ENCODE measurements around the gene MORN5. TPM values are rescaled to one million over a fixed set of nuclear protein-coding genes. Genes with fewer than 3 reads are reported as not detected.

MORN5 gene
- total and polyA plus RNA-seq, 2 experiments from 2014 or later, result not detected

- Histone ChIP-seq H3K36me3 (ENCODE audit: insufficient read depth) (no peaks in the 10 kb centered on the region), H3K79me2 (replicated peaks; ENCODE audit: insufficient read depth) (no peaks in the 10 kb centered on the region), H2AFZ (no peak overlapping the region), H3F3A (replicated peaks; ENCODE audit: low read depth) (no peaks in the 10 kb centered on the region), H3K4me1 (ENCODE audit: insufficient read depth) (peaks cover 13% of the 10 kb centered on the region; the same call in 1 of the 2 replicates), H3K27me3 (ENCODE audit: insufficient read depth) (no peaks in the 10 kb centered on the region), H4K20me1 (replicated peaks; ENCODE audit: insufficient read depth) (no peaks in the 10 kb centered on the region), H3K4me3 (no peak overlapping the region), H3K4me2 (no peak overlapping the region), H3K27ac (ENCODE audit: low read depth) (no peak overlapping the region), H3K9me2 (ENCODE audit: insufficient read depth) (no peaks in the 10 kb centered on the region)
- no peak overlapping the region for H3K4me3 Mint-ChIP-seq
- H3K36me3 Mint-ChIP-seq (ENCODE audit: low read depth), result no peaks in the 10 kb centered on the region
- TF ChIP-seq STAT1 (IDR thresholded peaks at IDR 0.05; ENCODE audit: unreplicated experiment) (no peak), ETS1 (IDR thresholded peaks at IDR 0.05) (no peak), EZH2phosphoT487 (IDR thresholded peaks at IDR 0.05; ENCODE audit: unreplicated experiment) (no peak), CTCF (conservative IDR thresholded peaks at IDR 0.05; ENCODE audit: low read depth in 2 of 2) (no peak)
- TF ChIP-seq, protein P1, sequence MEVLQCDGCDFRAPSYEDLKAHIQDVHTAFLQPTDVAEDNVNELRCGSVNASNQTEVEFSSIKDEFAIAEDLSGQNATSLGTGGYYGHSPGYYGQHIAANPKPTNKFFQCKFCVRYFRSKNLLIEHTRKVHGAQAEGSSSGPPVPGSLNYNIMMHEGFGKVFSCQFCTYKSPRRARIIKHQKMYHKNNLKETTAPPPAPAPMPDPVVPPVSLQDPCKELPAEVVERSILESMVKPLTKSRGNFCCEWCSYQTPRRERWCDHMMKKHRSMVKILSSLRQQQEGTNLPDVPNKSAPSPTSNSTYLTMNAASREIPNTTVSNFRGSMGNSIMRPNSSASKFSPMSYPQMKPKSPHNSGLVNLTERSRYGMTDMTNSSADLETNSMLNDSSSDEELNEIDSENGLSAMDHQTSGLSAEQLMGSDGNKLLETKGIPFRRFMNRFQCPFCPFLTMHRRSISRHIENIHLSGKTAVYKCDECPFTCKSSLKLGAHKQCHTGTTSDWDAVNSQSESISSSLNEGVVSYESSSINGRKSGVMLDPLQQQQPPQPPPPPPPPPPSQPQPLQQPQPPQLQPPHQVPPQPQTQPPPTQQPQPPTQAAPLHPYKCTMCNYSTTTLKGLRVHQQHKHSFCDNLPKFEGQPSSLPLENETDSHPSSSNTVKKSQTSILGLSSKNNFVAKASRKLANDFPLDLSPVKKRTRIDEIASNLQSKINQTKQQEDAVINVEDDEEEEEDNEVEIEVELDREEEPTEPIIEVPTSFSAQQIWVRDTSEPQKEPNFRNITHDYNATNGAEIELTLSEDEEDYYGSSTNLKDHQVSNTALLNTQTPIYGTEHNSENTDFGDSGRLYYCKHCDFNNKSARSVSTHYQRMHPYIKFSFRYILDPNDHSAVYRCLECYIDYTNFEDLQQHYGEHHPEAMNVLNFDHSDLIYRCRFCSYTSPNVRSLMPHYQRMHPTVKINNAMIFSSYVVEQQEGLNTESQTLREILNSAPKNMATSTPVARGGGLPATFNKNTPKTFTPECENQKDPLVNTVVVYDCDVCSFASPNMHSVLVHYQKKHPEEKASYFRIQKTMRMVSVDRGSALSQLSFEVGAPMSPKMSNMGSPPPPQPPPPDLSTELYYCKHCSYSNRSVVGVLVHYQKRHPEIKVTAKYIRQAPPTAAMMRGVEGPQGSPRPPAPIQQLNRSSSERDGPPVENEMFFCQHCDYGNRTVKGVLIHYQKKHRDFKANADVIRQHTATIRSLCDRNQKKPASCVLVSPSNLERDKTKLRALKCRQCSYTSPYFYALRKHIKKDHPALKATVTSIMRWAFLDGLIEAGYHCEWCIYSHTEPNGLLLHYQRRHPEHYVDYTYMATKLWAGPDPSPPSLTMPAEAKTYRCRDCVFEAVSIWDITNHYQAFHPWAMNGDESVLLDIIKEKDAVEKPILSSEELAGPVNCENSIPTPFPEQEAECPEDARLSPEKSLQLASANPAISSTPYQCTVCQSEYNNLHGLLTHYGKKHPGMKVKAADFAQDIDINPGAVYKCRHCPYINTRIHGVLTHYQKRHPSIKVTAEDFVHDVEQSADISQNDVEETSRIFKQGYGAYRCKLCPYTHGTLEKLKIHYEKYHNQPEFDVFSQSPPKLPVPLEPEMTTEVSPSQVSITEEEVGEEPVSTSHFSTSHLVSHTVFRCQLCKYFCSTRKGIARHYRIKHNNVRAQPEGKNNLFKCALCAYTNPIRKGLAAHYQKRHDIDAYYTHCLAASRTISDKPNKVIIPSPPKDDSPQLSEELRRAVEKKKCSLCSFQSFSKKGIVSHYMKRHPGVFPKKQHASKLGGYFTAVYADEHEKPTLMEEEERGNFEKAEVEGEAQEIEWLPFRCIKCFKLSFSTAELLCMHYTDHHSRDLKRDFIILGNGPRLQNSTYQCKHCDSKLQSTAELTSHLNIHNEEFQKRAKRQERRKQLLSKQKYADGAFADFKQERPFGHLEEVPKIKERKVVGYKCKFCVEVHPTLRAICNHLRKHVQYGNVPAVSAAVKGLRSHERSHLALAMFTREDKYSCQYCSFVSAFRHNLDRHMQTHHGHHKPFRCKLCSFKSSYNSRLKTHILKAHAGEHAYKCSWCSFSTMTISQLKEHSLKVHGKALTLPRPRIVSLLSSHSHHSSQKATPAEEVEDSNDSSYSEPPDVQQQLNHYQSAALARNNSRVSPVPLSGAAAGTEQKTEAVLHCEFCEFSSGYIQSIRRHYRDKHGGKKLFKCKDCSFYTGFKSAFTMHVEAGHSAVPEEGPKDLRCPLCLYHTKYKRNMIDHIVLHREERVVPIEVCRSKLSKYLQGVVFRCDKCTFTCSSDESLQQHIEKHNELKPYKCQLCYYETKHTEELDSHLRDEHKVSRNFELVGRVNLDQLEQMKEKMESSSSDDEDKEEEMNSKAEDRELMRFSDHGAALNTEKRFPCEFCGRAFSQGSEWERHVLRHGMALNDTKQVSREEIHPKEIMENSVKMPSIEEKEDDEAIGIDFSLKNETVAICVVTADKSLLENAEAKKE (CRISPR knock-in tag; IDR thresholded peaks at IDR 0.05), result no peak
- H3K4me1 Mint-ChIP-seq, result peaks cover 21% of the 10 kb centered on the region
- H3K27ac Mint-ChIP-seq, result no peak overlapping the region
- ATAC-seq (no peak), DNase-seq (ENCODE audit: low spot score) (no peak)
- H3K27me3 Mint-ChIP-seq (ENCODE audit: insufficient read depth, low read depth, poor library complexity), result peaks cover 14% of the 10 kb centered on the region
- no peaks in the 10 kb centered on the region for H3K9me3 Mint-ChIP-seq
Measured at GRCh38 chr9:122119166-122119521, 40.6 kb upstream of the MORN5 start.
